HepG2 (cell line): Measurements from ENCODE around the gene HNRNPC. TPM values are rescaled to one million over a fixed set of nuclear protein-coding genes. Genes with fewer than 3 reads are reported as not detected.

ENCODE experiments used
- CEBPG ChIP-seq: IDR thresholded peaks from 2 replicates; pipeline ENCODE4 v1.6.1; 2016
- FOXO4 ChIP-seq: sonication (generic); formaldehyde crosslinking; conservative IDR thresholded peaks from 2 replicates; pipeline ENCODE4 v1.8.1; 2023; ENCODE audit warnings: missing genetic modification reagents
- GATAD2A ChIP-seq: IDR thresholded peaks from 2 replicates; pipeline ENCODE4 v1.6.1; 2016
- HNRNPL ChIP-seq: fragments of 200-400 bp; formaldehyde crosslinking; IDR thresholded peaks from 2 replicates; pipeline ENCODE4 v1.6.1; 2017; ENCODE audit warnings: mild to moderate bottlenecking, low read depth, low read length
- MAF1 ChIP-seq: sonication (generic); formaldehyde crosslinking; IDR thresholded peaks from 2 replicates; pipeline ENCODE4 v1.5.0; 2020; ENCODE audit warnings: missing genetic modification reagents, borderline replicate concordance
- MIER2 ChIP-seq: IDR thresholded peaks from 2 replicates; pipeline ENCODE4 v1.6.1; 2016; ENCODE audit warnings: missing biosample characterization, missing genetic modification reagents
- NCOA2 ChIP-seq: sonication (generic); formaldehyde crosslinking; IDR thresholded peaks from 2 replicates; pipeline ENCODE4 v1.8.0; 2022; ENCODE audit warnings: inconsistent platforms
- POGZ ChIP-seq: sonication (generic); formaldehyde crosslinking; IDR thresholded peaks from 2 replicates; pipeline ENCODE4 v1.4.0; 2020; ENCODE audit warnings: mild to moderate bottlenecking, missing genetic modification reagents
- POLR2A ChIP-seq, 2 experiments: IDR thresholded peaks; 2 replicates each; pipeline ENCODE4 v1.6.1; 2011; ENCODE audit warnings: low read depth in 2 of 2, low read length in 2 of 2, mild to moderate bottlenecking in 1 of 2, moderate library complexity in 1 of 2; ENCODE audit not compliant: insufficient read depth in 1 of 2
- POLR2AphosphoS2 ChIP-seq: IDR thresholded peaks from 2 replicates; pipeline ENCODE4 v1.6.1; 2011; ENCODE audit warnings: low read depth, low read length, improper control_type of control experiment
- POLR2AphosphoS5 ChIP-seq: IDR thresholded peaks from 2 replicates; pipeline ENCODE4 v1.6.1; 2012; ENCODE audit warnings: low read depth, low read length
- RBM22 ChIP-seq: fragments of 200-400 bp; formaldehyde crosslinking; optimal IDR thresholded peaks from 2 replicates; pipeline ENCODE3; 2017; ENCODE audit warnings: mild to moderate bottlenecking, low read length, moderate library complexity
- SIX4 ChIP-seq: sonication (generic); formaldehyde crosslinking; IDR thresholded peaks from 2 replicates; pipeline ENCODE4 v1.4.0; 2020; ENCODE audit warnings: missing genetic modification reagents
- SP1 ChIP-seq, 2 experiments: fragments of 450-650 bp in 1 of 2; sonication (generic) in 1 of 2; formaldehyde crosslinking in 1 of 2; IDR thresholded peaks; 2 replicates each; pipeline versions ENCODE4 v1.4.0 to v1.6.1; 2016 to 2020; ENCODE audit warnings: missing genetic modification reagents in 1 of 2
- ZEB1 ChIP-seq: IDR thresholded peaks from 2 replicates; pipeline ENCODE4 v1.6.1; 2012; ENCODE audit warnings: mild to moderate bottlenecking, low read depth, inconsistent platforms; ENCODE audit not compliant: insufficient replicate concordance
- ZNF281 ChIP-seq: sonication (generic); formaldehyde crosslinking; IDR thresholded peaks from 2 replicates; pipeline ENCODE4 v1.4.0; 2020; ENCODE audit warnings: missing genetic modification reagents, borderline replicate concordance
- ZNF510 ChIP-seq: sonication (generic); formaldehyde crosslinking; IDR thresholded peaks from 2 replicates; pipeline ENCODE4 v1.4.0; 2020; ENCODE audit warnings: low read depth, mild to moderate bottlenecking, missing genetic modification reagents
- ZNF766 ChIP-seq: sonication (generic); formaldehyde crosslinking; IDR thresholded peaks from 2 replicates; pipeline ENCODE4 v1.5.0; 2020; ENCODE audit warnings: missing genetic modification reagents, borderline replicate concordance
- polyA plus RNA-seq, 8 experiments: library from polyadenylated mRNA; depleted of rRNA in 3 of 8; stranded (reverse) in 7 of 8; unstranded in 1 of 8; fragments of >200 nt; fragmentation: Illumina TruSeq in 4 of 8; extraction: Trizol in 4 of 8; gene quantifications; 2 replicates each; pipeline versions ENCODE4 v1.2.1 to v1.2.3, GENCODE V29; 2011 to 2016; ENCODE audit warnings: low read depth in 4 of 8, missing spikeins in 1 of 8, mixed read lengths in 1 of 8; ENCODE audit not compliant: insufficient read depth in 1 of 8
- total RNA-seq, 5 experiments: library from RNA; depleted of rRNA; stranded (reverse); fragments of >200 nt; fragmentation: Illumina TruSeq; extraction: Trizol; gene quantifications; 2 replicates each; pipeline ENCODE4 v1.2.3, GENCODE V29; 2016; ENCODE audit warnings: low read depth in 1 of 5

HNRNPC gene
- total and polyA plus RNA-seq, 2 of the 13 experiments (the other 11 are each of a cell fraction or from before 2014, with no cell fraction given), result 628 to 1,099 TPM

- TF ChIP-seq NCOA2 (CRISPR knock-in tag) (peak; percentile 37), CEBPG (peak; percentile 87), MAF1 (no peak), HNRNPL (no peak), ZNF766 (CRISPR knock-in tag) (no peak), SIX4 (CRISPR knock-in tag) (peak; percentile 45; the same call in 1 of the 2 replicates), POGZ (CRISPR knock-in tag) (0 out of 2 replicates have a peak, but pooled peaks have one; percentile 28), ZEB1 (no peak), POLR2AphosphoS5 (peak; percentile 46; the same call in 1 of the 2 replicates), POLR2AphosphoS2 (peak; percentile 90), POLR2A (IDR thresholded peaks at IDR 0.05; ENCODE audit: insufficient read depth in 1 of 2, low read depth in 2 of 2, low read length in 2 of 2) (peak; percentile 36 to 47; a peak in 2 of 4 replicates), MIER2 (0 out of 2 replicates have a peak, but pooled peaks have one; percentile 24), RBM22 (peak; percentile 91), SP1 (IDR thresholded peaks at IDR 0.05) (no peak), SP1 (CRISPR knock-in tag; IDR thresholded peaks at IDR 0.05) (no peak), FOXO4 (CRISPR knock-in tag) (0 out of 2 replicates have a peak, but pooled peaks have one; percentile 14), ZNF281 (CRISPR knock-in tag) (peak; percentile 22; the same call in 1 of the 2 replicates), ZNF510 (CRISPR knock-in tag) (no peak), GATAD2A (CRISPR knock-in tag) (peak; percentile 50; the same call in 1 of the 2 replicates)
These were observed 24.7 kb downstream of the HNRNPC start (continued) for GRCh38 chr14:21244544-21244943.
